SU-DHL-6 (cell line): ENCODE data around the gene VAV3.

Experiments used
- CTCF ChIP-seq: fragments of 200-600 bp; sonication (generic); IDR thresholded peaks from one replicate; pipeline ENCODE4 v1.5.1; 2017; ENCODE audit warnings: antibody characterized with exemption, mild to moderate bottlenecking, low read length, moderate library complexity; ENCODE audit not compliant: insufficient read depth, poor library complexity, severe bottlenecking
- EZH2phosphoT487 ChIP-seq: fragments of 200-600 bp; sonication (generic), shearing (Covaris generic); conservative IDR thresholded peaks from 2 replicates; pipeline ENCODE4 v1.6.1; 2018; ENCODE audit warnings: mild to moderate bottlenecking, antibody characterized with exemption, low read length, moderate library complexity, mixed read lengths

GRCh38 chr1:107895403-107896191 is 69.4 kb downstream of the VAV3 start:
- TF ChIP-seq CTCF (no peak), EZH2phosphoT487 (no peak)
